ENCODE measurements around the gene KISS1R.
A peak's percentile ranks its signal among the peaks of the same experiment; 100 is the strongest.

The KISS1R gene

DNA sequence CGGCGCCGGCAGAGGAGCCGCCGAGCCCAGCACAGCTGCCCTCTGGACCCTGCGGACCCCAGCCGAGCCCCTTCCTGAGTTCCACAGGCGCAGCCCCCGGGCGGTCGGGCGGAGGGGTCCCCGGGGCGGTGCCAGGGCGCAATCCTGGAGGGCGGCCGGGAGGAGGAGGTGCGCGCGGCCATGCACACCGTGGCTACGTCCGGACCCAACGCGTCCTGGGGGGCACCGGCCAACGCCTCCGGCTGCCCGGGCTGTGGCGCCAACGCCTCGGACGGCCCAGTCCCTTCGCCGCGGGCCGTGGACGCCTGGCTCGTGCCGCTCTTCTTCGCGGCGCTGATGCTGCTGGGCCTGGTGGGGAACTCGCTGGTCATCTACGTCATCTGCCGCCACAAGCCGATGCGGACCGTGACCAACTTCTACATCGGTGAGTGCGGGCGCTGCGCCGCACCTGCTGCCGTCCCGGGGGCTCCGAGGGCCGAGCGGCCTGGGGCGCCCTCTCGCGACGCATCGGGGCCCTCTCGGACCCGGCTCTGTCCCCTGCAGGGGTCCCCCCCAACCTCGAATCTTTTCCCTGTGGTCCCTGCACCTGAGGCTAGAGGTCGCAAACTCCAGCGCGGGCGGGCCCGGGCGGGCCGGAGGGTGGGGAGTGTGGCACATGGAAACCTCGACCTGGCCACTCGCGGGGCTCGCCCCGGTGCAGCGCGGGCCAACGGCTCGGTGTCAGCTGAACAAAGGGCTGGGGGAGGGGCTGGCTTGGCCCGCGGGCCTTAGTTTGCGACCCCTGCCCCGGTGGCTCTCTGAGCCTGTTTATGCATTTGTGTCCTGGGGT lies at the start of gene KISS1R:
Gene KISS1R, plus strand, starts transcription at position 11 of the 829 bp plus-strand sequence. Its CDS starts 170 bp downstream, at position 181.
- no peak for DNase-seq (ENCODE audit: extremely low read depth, low read depth)
- TF ChIP-seq CTCF (IDR thresholded peaks at IDR 0.05; ENCODE audit: low read depth, low read length, missing control alignments): peak; percentile 54
- 0 out of 2 replicates have a peak within 1 kb of the TSS, but pooled peaks have one; percentile 3 for H3K4me3 ChIP-seq (replicated peaks; ENCODE audit: low read depth, low read length)

DNA sequence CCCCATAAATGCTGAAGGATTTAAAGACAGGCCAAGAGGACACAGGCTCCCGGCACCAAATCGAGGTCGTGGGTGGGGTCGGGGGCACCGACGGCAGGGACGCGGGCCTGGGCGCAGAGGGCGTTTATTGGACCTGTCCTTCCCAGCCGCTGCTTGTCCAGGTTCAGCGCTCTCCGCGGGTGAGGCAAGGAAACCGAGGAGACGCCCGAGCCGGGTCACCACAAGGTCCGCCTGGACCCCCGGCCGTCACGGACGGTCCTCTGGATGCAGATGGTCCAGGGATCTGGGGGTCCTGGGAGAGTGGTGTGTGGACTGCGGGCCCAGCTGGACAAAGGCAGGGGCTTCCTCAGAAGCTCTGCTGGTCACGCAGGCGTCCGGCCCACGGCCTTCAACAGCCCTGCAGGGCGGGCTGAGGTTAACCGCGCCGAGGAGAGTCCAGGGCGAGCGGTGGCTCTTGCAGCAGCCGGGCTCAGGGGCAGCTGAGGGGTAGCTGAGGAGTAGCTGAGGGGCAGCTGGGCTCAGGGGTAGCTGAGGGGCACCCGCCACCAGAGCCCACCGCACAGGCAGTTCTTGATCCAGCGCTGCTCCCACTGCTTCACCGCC lies 49.2 kb upstream of the KISS1R start:
- no peak for TF ChIP-seq CTCF (IDR thresholded peaks at IDR 0.05; ENCODE audit: low read depth, low read length, missing control alignments)
- H3K4me3 ChIP-seq (replicated peaks; ENCODE audit: low read depth, low read length): no peak overlapping the region
- no peak for DNase-seq (ENCODE audit: extremely low read depth, low read depth)

DNA sequence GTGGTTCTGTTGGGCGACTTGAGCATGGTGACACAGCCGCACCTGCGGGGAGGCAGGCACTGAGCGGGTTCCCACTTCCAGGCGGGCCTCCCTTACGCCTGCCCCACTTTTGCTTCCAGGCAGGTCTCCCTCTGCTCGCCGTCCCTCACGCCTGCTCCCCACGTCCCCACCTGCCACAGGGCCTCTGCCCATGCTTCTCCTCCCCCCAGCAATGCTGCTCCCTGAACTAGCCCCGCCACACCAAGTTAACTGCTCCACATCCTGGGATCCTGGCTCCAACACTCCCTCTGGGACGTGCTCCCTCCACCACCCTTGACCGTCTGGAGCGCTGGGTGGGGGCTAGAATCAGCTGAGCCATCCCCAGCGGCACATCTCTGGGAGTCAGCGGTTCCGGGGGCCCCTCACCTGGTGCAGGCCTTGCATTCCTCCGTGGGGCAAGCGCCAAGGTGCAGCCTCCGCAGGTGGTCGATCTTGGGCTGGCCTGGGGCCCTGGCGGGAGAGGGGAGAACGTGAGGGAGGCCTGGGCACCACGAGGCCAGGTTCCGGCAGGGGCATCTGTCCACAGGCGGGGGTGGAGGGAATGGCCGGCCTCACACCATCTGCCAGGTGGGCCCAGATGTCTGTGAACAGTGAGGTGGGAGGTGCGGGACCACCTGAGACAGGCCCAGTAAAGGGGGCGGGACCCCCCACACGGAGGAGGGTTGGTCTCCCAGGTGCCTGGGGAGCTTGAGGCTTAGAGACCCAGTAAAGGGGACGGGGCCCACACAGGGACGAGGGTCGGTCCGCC lies 48.5 kb upstream of the KISS1R start:
- H3K4me3 ChIP-seq (replicated peaks; ENCODE audit: low read depth, low read length): no peak overlapping the region
- no peak for TF ChIP-seq CTCF (IDR thresholded peaks at IDR 0.05; ENCODE audit: low read depth, low read length, missing control alignments)

GRCh38 chr19:869245-870177 lies 47.6 kb upstream of the KISS1R start:
- peak; percentile 90 for DNase-seq (ENCODE audit: extremely low read depth, low read depth)
- H3K4me3 ChIP-seq (replicated peaks; ENCODE audit: low read depth, low read length): 0 out of 2 replicates have a peak overlapping the region, but pooled peaks have one; percentile 2
- no peak for TF ChIP-seq CTCF (IDR thresholded peaks at IDR 0.05; ENCODE audit: low read depth, low read length, missing control alignments)

More for the DNA sequence above, 48.5 kb upstream of the KISS1R start:
- DNase-seq (ENCODE audit: extremely low read depth, low read depth): no peak

DNA sequence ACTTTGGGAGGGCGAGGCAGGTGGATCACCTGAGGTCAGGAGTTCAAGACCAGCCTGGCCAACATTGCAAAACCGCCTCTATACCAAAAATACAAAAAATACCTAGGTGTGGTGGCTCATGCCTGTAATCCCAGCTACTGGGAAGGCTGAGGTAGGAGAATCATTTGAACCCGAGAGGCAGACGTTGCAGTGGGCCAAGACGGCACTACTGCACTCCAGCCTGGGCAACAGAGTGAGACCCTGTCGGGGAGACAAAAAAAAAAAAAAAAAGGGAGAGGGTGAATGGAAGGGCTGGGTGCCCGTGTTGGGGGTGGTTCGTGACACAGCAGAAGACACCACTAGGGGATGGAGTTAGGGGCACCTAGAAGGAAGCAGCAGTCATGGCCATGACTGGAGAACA lies 46.8 kb upstream of the KISS1R start:
- no peak for TF ChIP-seq CTCF (IDR thresholded peaks at IDR 0.05; ENCODE audit: low read depth, low read length, missing control alignments)
- no peak overlapping the region for H3K4me3 ChIP-seq (replicated peaks; ENCODE audit: low read depth, low read length)
- DNase-seq (ENCODE audit: extremely low read depth, low read depth): no peak

DNA sequence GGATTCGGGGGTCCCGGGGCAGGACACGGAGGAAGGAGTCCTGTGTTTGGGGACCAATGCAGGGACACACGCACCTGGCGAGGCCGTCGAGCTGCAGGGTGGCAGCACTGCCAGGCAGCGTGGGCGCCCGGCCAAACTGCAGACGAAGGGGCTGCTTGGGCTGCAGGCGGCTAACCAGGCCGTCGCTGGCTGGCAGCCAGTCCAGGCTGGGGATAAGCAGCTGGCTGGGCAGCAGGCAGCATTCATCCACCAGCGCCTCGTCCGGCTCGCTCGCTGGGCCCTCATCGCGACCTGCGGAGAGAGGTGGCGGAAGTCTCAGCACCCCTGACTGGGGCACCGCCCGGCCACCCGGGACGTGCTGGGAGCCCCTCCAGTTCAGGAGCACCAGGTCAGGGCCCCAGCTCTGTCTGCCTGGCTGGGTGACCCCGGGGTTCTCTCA lies 46.2 kb upstream of the KISS1R start:
- H3K4me3 ChIP-seq (replicated peaks; ENCODE audit: low read depth, low read length): no peak overlapping the region
- DNase-seq (ENCODE audit: extremely low read depth, low read depth): no peak
- TF ChIP-seq CTCF (IDR thresholded peaks at IDR 0.05; ENCODE audit: low read depth, low read length, missing control alignments): no peak
